H4 (cell line): ENCODE data around the gene IL17C. TPM values are rescaled to one million over a fixed set of nuclear protein-coding genes. Genes with fewer than 3 reads are reported as not detected.
"Not testable (repeated sequence)": the region's sequence is repeated elsewhere in the genome, so short reads cannot be mapped to it uniquely, and the experiment has no call there.

Experiments used
- DNase-seq: peaks from one replicate; pipeline ENCODE4 v3.0.0-alpha.2; 2015; ENCODE audit warnings: low spot score
- total RNA-seq: library from RNA; depleted of rRNA; stranded (reverse); fragments of >200 nt; shearing (Covaris generic); gene quantifications from 2 replicates; pipeline ENCODE4 v1.2.3, GENCODE V29; 2014

IL17C gene
- total RNA-seq, 1 experiment from 2014 or later, result not detected

DNA sequence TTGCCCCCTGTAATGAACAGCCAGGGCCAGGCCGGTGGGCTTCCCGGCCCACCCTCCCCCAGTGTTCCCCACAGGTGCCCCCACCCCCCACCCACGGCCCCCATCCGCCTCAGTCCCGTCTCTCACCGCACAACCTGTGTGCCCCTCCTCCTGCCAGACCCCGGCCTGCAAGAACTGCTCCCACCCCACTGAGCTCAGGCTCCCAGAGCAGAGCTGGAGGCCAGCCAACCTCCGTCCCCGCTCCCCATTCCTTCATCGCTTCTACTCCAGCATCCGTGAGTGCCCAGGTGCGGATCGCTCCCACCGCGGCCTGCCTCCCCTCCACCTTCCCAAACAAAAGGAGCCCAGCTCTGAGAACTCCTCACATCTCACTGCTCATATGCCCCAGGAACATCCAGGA, 20.3 kb downstream of the IL17C start:
- no peak for DNase-seq

DNA sequence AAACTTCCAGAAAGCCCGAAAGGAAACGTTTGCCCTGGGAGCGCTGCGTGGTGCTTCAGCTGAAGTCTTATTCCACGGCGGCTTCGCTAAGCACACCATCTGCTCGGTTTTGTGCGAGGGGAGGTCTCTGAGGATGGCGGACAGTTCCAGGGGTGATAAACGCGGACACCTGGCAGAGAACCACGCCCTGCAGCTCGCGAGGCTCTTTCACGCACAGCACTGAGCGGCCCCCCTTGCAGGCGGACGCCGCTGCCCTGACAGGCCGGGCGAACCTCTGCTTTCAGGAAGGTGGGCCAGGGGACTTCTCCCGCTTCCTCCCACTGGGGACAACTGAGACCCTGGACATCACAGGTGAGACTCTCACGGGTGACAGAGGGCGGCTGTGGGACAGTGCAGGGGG, 20.8 kb downstream of the IL17C start:
- no peak for DNase-seq

DNA sequence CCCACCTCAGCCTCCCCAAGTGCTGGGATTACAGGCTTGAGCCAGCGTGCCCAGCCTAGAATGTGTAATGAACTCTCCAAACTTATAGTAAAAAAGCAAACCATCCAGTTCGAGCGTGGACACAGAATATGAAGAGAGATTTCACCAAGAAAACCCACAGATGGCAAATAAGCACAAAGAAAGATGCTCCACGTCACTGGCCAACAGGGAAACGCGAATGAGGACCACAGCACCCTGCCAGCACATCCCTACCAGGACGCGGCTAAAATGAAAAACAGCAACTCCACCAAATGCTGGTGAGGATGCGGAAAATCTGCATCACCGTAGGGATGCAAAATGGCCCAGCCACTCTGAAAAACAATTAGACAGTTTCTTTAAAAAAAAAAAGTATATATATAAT, 23.1 kb downstream of the IL17C start:
- DNase-seq, result no peak

DNA sequence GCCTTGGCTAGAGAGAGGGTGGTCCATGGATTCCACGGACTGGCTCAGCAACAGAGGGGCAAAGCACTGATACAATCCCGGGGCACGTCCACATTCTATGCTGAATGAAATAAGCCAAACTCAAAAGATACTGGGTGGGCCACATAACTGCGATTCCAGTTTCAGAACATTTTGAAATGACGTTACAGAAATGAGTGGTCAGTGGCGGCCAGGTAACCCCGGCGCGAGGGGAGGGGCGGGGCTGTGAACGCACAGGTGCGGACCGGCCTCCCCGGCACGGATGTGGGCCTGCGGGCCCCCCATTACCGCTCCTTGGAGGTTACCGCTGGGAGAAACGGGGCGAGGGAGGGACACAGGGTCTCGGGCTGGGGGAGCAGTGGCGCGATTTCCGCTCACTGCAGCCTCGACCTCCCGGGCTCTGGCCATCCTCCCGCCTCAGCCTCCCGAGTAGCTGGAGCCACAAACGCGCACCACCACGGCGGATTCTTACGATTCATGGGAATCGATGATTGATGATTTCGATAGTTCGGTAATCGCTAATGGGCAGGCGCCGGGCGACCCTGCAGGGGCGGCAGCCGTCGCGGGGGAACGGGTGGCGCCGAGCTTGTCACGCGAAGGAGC, 24.0 kb downstream of the IL17C start:
- DNase-seq, result no peak

DNA sequence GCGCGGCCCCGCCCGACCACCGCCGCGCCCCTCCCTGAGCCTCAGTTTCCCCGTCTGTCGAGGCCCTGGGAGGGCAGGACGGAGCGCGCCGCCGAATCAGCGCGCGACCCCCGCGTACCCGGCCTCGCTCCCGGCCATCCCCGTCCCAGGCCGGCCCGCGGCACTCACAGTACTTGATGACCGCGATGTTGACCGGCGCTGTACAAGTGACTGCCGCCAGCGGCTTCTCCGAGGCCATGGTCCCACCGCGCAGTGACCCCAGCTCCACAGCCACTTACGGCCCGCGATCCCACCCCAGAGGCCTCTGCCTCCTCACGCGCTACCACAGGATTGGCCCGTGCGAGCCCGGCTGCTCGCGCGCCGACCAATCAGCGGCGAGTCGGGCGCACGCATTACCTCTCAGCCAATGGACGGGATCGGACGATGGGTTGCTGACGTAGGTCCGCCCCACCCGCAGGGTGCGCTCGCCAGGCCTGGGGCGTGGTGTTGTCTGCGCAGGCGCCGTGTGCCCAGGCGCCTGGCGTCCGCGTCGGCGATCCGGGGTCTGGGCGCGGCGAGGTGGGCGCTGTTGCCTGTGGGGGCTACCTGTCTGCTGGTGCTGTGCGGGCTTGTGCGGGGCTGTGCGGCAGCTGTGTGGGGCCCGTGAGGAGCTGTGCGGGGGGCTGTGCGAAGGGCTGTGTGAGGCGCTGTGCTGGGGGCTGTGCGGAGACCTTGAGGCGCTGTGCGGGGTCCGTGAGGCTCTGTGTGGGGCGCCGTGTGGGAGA, 24.7 kb downstream of the IL17C start, which contains the start of gene MVD:
TSS of gene MVD (minus strand) at position 249 of the 764 bp plus-strand sequence. CDS start at position 238, 11 bp downstream.
- DNase-seq, result peak; percentile 99

DNA sequence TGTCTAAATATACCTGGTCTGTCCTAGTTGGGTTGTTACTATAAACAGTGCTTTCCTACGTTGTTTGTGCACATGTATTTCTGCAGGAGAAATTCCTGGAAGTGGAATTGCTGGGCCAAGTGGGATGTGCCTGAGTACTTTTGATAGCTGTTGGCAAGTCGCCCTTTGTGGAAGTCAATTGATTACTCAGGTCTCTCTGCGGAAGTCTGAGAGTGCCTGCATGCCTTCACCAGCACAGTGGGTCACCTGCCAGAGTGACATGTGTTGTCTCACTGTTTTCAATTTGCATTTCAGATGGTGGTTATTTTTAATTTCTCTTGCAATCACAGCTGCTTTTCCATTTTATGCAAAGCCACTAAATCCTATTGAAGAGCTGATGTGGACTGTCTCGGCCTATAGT, 26.8 kb downstream of the IL17C start:
- no peak for DNase-seq

DNA sequence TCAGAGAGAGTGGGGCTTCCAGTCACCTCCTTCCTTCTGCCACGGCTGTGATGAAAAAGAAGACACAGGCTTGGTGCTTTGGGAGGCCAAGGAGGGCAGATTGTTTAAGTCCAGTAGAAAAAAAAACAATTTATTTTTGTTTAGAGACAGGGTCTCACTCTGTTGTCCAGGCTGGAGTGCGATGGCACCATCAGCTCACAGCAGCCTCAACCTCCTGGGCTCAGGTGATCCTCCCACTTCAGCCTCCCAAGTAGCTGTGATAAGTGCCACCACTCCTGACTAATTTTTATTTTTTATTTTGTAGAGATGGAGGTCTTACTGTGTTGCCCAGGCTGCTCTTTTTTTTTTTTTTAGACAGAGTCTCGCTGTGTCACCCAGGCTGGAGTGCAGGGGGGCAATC, 27.2 kb downstream of the IL17C start:
- no peak for DNase-seq

DNA sequence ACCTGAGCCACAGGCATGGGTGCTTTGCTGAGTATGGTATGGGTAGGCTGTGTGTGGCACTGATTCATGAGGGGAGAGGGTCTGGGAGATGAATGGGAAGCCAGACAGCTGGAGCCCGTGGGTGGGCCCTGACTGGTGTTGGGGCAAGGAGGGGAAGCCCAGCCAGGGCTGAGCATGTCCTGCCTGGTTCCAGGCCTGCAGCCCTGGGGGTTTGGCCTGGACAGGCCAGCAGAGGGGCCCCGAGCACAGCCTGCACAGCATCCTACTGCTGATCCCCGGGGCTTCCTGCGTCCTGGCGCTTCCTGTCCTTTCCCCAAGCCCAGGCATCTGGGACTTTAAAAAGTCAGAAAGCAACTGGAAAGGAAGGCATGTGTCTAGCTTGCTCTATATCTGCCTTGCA, 29.1 kb downstream of the IL17C start:
- no peak for DNase-seq

DNA sequence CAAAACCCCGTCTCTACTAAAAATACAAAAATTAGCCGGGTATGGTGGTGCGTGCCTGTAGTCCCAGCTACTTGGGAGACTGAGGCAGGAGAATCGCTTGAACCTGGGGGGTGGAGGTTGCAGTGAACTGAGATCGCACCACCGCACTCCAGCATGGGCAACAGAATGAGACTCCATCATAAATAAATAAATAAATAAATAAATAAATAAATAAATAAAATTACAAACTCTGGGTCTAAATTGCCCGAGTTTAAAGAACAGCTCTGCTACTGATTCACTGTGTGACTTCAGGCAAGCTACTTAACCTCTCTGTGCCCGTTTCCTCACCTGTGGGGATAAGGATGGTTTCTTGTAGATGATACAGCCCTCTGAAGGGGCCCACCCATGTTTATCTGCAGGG, 31.1 kb downstream of the IL17C start:
- not testable (repeated sequence) for DNase-seq

DNA sequence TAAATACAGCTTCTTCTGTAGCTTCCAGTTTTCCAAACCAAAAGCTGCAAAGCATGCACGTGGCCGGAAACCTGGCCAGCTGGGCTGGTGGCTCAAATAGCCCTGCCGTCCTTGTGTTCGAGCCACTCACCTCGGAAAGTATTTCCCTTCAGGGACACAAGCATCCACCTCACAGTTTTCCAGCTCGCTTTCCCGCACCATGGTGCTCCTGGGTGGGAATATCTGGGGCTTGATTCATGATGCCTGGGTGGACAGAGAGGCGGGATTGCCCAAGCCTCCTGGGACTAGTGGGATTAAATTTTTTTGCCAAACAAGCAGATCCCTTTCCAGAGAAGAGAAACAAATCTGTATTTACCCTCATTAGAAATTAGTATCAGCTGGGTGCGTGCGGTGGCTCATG, 31.6 kb downstream of the IL17C start:
- DNase-seq, result no peak

DNA sequence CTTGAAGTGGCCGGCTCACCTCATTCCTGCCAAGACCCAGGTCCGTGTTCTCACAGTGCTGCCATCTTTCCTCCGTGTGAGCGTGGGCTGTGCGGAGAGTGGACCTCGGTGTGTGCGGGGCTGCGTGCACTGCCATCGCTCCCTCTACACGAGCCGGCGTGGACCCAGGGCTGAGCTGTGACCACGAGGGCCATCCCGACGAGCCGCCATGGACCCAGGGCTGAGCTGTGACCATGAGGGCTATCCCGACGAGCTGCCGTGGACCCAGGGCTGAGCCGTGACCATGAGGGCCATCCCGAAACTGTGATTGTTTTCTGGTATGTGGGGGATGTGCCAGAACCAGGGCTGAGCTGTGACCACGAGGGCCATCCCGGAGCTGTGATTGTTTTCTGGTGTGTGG, 33.4 kb downstream of the IL17C start:
- no peak for DNase-seq

DNA sequence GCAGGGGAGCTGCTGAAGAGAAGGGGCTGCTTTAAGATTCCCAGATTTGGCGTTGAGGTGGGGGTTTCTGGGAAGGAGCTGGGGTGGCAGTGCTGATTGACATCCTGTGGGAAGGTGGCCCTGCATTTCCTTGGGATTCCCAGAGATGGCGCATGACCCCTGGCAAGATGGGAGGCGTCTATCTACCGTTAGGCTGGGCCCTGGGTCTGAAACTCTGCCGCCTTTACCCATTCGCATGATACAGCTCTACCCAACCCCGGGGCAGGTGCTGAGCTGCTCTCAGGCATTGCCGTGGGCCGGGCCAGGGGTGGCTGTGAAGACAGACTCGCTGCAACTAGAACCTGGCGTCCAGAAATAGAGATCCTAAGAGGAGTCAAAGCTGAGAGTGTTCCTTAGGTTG, 34.4 kb downstream of the IL17C start:
- no peak for DNase-seq

DNA sequence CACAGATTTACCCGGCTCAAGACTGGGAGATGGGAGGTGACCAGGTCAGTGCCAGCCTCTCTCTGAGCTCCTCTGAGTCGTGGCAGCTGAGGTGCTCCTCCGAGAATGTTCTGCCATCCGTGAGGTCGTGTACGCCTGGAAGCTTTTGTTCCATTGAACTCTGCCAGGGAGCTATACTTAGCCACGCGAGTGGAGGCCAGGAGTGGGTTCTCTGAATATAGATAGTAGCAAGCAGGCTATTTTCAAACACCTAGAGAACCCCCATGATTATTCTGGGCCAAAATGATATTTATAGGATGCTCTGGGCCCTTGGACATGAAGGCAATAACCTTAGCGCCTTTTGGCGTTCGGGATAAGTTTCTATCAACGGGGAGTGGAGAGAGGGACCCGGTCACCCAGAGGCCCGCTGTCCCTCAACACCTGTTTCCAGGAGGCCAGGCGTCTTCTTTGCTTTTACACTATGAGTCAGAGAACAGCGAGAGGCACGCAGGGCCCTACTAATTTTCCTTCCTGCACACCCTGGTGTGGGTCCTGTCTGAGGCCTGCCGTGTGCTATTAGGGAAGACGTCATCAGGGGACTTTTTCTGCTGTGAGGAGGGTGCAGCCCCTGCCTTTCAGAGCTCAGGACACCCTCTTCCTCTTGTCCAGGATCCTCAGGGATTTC, 35.5 kb downstream of the IL17C start:
- DNase-seq, result no peak

DNA sequence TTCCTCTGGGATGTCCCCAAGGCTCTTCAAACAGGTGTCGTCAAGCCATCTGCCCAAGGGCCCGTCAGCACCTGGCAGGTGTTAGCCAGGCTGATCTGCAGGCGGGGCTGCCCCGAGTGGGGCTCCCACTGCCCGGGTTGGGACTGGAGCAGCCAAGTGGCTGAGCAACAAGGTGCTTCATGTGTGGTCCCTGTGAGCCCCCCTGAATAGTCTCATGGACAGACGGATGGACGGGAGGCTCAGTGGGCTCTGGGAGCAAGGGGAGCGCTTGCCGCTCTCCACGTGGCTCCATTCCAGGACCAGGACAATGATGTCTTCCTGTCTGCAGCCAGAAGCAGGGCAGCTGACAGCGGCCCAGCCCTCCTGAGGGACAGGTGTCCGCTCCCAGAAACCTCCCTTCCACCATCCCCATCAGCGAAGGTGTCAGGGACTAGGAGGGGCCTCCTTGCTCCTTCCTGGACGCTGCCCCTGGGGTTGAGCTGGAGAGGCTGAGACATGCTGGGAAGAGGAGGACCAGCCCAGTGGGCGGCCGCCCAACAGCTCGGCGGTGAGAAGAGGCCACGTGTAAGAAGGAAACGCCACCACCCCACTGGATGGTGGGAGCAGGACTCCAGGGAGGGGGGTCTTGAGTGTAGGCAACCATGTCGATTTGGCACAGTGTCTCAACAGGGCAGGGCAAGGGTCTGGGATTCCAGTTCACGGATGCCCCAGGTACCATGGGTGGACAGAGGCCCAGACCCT, 38.3 kb downstream of the IL17C start:
- DNase-seq, result no peak

DNA sequence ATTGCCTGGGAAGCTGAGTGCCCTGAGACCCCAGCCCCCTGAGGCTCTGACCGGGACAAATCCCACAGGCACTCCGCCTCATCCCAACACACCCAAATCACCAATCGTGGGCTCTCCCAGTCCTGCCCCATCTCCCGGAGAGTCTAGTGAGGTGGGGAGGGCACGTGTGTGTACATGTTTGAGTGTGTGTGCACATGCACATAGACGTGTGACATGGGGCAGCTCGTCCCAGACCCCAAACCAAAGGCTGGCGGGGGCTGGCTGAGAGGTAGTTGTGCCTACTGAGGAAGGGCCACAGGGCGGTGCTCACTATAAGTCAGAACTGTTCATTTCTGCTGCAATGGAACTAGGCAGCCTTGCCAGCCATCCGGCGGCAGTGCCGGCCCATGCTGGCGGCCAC, 39.3 kb downstream of the IL17C start:
- no peak for DNase-seq

DNA sequence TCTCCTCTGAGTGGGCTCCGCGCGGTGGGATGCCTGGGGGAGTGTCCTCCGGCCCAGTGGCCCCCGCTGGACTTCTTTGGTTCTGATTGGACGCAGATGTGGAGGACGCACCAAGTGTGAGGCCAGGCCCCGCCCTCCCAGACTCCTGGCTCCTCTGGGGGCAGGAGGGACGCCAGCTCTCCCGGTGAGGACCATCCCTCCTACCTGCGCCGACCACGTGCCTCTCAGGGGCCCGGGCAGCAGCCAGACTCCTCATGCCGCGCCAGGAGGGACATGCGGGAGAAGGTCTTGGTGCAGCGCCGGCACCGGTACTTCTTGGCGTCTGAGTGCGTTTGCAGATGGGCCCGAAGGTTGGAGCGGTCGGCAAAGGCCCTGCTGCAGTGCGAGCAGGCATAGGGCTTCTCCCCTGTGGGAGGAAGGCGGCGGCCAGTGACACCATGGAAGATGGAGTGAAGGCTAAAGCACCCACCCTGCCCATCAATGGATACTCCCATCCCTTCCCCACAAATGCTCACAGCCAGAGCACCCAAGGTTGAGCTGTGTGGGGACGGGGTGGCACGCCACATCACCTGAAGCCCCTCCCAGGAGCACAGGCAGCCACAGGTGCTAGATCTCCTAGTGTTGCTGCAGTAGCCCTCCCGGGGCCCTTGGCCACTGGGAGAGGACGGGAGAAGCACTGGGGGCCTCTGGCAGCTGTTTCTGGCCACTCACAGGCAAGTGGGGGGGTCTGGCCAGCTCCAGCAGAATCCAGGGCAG, 40.0 kb downstream of the IL17C start:
- no peak for DNase-seq

DNA sequence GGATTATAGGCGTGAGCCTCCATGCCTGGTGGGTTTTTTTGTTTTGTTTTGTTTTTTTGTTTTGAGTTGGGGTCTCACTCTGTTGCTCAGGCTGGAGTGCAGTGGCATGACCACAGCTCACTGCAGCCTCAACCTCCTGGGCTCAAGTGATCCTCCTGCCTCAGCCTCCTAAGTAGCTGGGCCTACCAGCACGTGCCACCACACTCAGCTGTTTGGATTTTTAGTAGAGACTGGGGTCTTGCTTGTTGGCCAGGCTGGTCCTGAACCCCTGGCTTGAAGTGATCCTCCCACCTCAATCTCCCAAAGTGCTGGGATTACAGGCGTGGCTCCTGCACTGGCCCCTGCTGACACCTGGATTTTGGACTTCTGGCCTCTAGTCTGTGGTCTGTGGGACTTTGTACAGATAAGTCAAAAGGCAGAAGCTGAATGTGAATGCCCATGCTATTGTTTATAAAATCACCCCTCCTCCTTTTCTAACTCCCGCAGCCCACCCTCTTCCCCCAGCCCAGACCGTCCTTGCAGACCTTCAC, 42.2 kb downstream of the IL17C start:
- DNase-seq, result no peak

DNA sequence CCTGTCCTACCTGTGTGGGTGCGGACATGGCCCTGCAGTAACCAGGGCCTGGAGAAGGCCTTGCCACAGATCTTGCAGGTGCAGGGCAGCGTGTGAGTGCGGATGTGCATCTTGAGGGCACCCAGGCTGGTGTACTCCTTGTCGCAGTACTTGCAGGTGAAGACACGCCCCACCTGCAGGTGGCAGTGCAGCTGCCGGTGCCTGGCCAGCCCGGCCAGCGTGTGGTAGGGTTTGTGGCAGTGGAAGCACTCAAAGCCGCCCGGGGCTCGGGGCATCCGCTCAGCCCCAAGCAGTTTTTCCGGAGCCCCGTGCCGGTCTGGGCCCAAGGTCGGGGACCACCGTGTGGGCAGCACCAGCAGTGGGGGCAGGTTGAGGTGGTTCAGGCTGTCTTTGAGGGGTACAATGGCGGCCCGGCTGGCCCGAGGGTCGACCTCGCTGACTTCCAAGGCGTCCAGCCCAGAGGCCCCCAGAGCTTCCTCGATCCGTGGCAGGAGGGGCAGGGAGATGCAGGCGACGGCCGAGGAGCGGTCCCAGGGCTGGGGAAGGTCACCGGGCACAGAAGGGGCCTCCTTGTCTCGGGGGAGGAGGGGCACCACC, 42.8 kb downstream of the IL17C start:
- no peak for DNase-seq

DNA sequence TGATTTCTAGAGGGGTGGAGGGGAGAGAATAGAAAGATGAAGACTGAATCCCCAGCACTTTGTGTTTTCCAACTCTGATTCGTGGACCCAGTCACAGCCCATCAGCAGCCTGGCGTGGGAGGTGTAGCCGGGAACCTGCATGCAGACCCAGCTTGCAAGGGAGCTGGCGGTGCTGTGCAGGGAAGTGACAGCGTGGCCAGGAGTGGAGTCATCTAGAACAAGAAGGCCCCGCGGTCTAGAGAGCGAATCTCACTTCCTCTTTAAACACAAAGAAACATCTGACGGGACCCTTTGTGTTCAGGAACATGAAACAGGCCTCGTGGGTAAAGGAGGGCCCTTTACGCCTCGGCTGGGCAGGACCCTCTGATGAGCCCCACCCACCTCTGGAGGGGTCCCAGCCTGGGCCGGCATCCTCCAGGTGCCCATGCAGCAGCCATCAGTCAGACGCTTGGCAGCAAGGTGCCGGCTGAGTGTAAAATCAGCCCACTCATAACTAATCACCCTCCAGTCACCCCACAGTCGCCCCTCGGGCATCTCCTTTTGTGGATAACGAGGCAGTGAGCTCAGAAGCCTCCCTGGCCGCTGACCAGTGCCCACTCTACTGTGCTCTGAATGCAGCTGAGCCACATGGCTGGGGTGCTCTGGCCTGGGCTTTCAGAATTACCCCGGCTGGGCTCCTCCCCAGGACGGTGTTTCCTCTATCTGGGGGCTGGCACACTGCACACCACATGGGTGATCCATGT, 43.5 kb downstream of the IL17C start:
- DNase-seq, result no peak

DNA sequence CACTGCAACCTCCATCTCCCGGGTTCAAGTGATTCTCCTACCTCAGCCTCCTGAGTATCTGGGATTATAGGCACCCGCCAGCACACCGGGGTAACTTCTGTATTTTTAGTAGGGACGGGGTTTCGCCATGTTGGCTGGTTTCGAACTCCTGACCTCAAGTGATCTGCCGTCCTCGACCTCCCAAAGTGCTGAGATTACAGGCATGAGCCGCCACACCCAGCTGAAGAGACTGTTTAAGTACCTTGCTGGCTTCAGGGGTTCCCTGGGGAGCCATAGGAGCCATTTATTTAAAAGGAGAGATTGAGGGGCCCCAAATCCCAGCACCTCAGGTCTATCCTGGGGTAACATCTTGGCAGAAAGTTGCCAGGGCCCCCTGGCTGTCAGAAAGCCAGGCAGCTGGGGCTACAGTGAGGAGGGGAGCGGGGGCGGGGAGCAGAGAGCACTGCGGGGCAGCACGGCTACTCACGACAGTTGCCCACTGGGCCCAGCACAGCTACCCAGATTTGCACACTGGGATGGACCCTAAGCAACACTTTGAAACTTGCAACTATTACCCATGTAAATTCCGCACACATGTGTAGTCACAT, 46.3 kb downstream of the IL17C start:
- DNase-seq, result no peak
